HG02759 (cell line): ENCODE measurements around the gene DEFB132.
"Not testable (repeated sequence)": the region's sequence is repeated elsewhere in the genome, so short reads cannot be mapped to it uniquely, and the experiment has no call there.

Source experiments
- ATAC-seq: cut with Tn5 transposase; IDR thresholded peaks from one replicate; pipeline ENCODE4 v1.9.1; 2021; ENCODE audit warnings: mild to moderate bottlenecking, moderate library complexity; ENCODE audit not compliant: unreplicated experiment

The DEFB132 gene

GRCh38 chr20:257419-257818 lies at the start of gene DEFB132:
Gene DEFB132, plus strand, starts transcription at chr20:257724. Its CDS starts 55 bp downstream, at chr20:257779.
- no peak for ATAC-seq

GRCh38 chr20:208942-209566 lies 48.5 kb upstream of the DEFB132 start:
- ATAC-seq = no peak

GRCh38 chr20:210809-211502 lies 46.6 kb upstream of the DEFB132 start:
- ATAC-seq = no peak

GRCh38 chr20:214383-214782 lies 43.1 kb upstream of the DEFB132 start:
- ATAC-seq = no peak

GRCh38 chr20:215796-216195 lies 41.7 kb upstream of the DEFB132 start:
- no peak for ATAC-seq

- ATAC-seq = no peak
Observed at GRCh38 chr20:217266-217665, 40.3 kb upstream of the DEFB132 start.

- ATAC-seq = no peak
Observed at GRCh38 chr20:219290-220115, 38.0 kb upstream of the DEFB132 start.

- no peak for ATAC-seq
Observed at GRCh38 chr20:221258-221830, 36.2 kb upstream of the DEFB132 start.

- not testable (repeated sequence) for ATAC-seq
Observed at GRCh38 chr20:225879-226278, 31.6 kb upstream of the DEFB132 start.

GRCh38 chr20:226958-227357 lies 30.6 kb upstream of the DEFB132 start, which contains the start of gene DEFB129:
Gene DEFB129, plus strand, starts transcription at chr20:227258. Its CDS starts 31 bp downstream, at chr20:227289.
- ATAC-seq = no peak

GRCh38 chr20:227439-228105 lies 30.0 kb upstream of the DEFB132 start:
- ATAC-seq = no peak

GRCh38 chr20:235891-236290 lies 21.6 kb upstream of the DEFB132 start:
- ATAC-seq = no peak

GRCh38 chr20:237489-237888 lies 20.0 kb upstream of the DEFB132 start:
- no peak for ATAC-seq

- ATAC-seq = no peak
Observed at GRCh38 chr20:237929-238328, 19.6 kb upstream of the DEFB132 start.

- ATAC-seq = no peak
Observed at GRCh38 chr20:242905-243304, 14.6 kb upstream of the DEFB132 start.

- no peak for ATAC-seq
Observed at GRCh38 chr20:251354-251753, 6.2 kb upstream of the DEFB132 start.

GRCh38 chr20:252801-253200 lies 4.7 kb upstream of the DEFB132 start:
- ATAC-seq = no peak

GRCh38 chr20:253447-253846 lies 4.1 kb upstream of the DEFB132 start:
- not testable (repeated sequence) for ATAC-seq

- ATAC-seq = no peak
Observed at GRCh38 chr20:258269-258858, 840 bp downstream of the DEFB132 start.

GRCh38 chr20:258963-259362 lies 1.4 kb downstream of the DEFB132 start:
- no peak for ATAC-seq
